GM12872 (cell line): ENCODE data around the gene ARCN1.

ENCODE experiments used
- TF ChIP-seq, protein P1 (sequence below): IDR thresholded peaks from 3 replicates; pipeline ENCODE4 v1.5.1; 2011; ENCODE audit warnings: low read depth, mild to moderate bottlenecking, low read length, moderate library complexity; ENCODE audit not compliant: insufficient read depth

Gene ARCN1

DNA sequence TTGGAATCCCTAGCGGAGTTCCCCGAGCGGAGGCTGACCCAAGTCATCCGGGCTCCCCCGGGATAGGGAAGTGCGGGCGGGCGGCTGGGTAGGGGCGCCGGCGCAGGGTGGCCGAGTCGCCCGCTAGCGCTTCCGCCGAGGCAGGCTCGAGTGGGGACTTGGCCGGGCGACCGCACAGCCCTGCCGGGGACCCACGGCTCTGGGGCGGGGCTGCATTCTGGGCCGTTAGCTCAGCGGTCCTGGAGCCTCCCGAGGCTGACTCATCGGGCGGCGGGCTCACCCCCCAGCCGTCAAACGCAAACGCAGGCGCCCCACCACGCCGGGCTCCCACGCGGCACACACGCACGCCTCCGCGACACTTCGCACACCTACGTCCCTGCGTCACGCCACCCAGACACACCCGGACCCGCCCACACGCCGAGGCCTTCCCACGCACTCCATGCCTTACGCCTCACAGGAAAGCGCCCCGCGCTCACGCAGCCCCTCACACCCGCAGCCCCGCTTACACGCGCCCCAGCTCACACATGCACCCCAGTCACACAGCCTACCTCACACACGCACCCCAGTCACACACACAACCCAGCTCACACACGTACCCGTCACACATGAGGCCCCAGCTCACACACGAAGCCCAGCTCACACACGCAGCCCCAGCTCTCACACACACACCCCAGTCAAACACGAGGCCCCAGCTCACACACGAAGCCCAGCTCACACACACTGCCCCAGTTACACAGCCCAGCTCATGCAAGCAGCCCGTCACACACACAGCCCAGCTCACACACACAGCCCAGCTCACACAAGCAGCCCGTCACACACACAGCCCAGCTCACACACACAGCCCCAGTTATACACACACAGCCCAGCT, 36.4 kb downstream of the ARCN1 start:
- TF ChIP-seq, protein P1, sequence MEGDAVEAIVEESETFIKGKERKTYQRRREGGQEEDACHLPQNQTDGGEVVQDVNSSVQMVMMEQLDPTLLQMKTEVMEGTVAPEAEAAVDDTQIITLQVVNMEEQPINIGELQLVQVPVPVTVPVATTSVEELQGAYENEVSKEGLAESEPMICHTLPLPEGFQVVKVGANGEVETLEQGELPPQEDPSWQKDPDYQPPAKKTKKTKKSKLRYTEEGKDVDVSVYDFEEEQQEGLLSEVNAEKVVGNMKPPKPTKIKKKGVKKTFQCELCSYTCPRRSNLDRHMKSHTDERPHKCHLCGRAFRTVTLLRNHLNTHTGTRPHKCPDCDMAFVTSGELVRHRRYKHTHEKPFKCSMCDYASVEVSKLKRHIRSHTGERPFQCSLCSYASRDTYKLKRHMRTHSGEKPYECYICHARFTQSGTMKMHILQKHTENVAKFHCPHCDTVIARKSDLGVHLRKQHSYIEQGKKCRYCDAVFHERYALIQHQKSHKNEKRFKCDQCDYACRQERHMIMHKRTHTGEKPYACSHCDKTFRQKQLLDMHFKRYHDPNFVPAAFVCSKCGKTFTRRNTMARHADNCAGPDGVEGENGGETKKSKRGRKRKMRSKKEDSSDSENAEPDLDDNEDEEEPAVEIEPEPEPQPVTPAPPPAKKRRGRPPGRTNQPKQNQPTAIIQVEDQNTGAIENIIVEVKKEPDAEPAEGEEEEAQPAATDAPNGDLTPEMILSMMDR: no peak

DNA sequence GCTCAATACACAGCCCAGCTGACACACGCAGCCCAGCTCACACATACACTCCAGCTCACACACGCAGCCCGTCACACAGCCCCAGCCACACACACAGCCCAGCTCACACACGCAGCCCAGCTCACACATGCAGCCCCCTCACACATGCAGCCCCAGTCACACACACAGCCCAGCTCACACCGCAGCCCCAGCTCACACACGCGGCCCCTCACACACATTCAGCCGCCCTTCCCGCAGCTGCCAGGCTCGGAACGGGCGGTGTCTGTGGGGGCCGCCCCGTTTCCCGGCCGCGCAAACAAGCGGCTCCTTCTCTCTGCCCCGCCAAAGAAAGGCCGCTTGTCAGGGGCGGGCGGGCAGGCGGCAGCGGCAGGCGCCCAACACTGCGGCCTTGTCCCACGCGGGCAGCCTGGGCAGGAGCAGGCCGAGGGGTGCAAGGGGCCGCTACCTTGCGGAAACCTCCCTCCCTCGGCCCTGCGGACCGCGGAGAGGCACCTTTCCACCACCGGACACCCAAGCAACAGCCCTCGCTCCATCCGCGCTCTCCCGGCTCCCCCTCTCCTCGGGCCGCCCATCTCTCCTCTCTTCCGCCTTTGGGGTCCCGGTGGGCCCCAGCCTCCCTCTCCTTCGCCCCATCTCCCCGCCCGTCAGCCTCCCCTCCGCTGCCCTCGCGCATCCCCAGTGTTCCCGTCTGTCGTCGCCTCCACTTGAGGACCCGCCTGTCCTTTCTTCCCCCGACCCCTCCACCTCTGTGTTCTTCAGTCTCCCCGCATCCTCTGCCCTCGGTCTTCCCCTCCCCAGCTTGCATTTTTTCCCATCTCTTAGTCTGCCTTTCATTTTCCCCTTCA, 37.4 kb downstream of the ARCN1 start:
- TF ChIP-seq, protein P1: no peak

DNA sequence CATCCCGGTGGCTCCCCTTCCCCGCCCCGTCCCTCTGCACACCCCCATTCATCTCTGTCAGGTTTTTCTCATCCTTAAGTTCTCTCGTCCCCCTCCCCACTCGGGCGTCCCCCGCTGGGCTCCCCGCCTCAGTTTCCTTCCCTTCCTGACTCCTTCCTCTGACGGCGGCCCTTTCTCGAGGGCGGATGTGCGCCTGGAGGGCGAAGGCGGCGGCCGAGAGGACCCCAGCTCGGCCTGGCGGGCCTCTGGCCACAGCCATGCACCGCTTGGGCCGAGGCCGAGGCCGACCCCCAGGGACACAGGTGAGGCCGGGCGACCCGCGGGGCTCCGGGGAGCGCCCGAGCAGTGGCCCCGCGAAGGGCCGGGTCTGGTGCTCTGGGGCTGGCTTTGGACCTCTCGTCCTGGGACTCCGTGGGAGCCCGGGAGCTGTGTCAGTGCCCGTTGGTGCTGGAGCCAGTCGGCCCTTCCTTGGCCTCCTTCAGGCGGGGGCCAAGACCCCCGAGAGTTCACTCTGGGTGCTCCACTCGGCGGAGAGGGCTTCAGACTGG, 38.1 kb downstream of the ARCN1 start:
- TF ChIP-seq, protein P1: no peak

DNA sequence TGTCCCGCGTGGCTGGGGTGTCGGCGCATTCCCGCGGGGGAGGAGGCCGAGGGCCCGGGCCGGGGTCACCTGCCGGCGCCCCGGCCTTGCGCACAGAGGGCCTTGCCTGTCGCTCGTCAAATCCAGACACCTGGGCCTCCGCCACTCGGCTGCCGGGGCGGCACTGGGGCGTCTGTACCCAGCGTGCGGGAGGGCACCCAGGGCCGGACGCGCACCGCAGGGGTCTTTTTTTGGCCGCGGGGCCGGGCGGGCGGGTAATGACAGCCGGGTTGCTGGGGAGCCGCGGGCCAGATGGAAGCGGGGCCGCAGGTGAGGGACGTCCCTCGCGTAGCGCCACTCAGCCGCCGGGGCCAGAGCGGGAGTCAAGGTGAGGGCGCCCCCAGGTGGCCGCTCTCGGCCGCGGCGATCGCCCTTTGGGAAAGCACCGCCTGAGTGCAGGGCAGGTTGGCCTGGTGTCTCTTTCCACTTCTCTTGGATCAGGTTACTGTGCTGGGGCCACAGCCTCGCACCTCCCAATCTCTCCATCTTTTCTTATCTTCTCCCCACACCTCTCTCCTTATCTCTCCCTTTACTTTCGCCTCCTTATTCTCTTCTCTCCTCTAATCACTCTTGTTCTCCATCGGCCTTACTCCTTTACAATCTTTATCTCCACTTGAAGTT, 38.7 kb downstream of the ARCN1 start:
- TF ChIP-seq, protein P1: peak; percentile 87

DNA sequence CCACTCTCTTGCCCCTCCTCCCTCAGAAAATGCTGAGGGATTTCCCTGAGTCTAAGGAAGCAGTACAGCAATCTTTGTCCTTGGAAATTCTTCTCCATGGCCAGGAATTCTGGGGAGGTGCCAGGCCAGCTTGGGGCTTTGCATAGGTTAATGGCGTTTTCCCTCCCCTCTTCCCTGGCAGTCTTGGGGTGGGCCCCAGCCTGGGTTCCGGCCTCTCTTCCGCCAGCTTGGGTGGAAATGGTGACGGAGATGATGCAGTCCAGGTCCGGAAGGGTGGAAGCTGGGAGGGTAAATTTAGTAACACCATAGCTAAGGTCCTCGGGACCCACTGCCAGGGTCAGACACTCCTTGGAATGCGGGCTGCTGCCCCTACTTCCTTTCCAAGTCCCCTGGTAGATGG, 40.2 kb downstream of the ARCN1 start:
- TF ChIP-seq, protein P1: no peak

DNA sequence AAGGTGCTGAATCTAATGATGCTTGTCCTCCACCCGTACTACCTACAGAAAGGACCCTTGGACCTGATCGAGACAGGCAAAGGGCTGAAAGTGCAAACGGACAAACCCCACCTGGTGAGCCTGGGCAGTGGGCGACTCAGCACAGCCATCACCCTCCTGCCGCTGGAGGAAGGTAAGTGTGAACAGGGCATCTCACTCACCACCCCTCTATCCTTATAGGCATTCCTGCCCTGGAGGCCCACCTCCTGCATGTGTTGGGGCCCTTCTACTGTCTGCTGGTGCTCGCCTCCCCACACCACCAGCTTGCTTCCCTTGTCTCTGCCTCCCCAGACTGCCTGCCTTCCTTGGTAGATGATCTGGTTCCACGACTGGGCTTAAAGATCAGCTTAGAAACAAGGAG, 42.3 kb downstream of the ARCN1 start:
- TF ChIP-seq, protein P1: no peak
